Activated CD4-positive, alpha-beta memory T cell treated with anti-CD3 and anti-CD28 coated beads, Interleukin-2, amount 10 ng/mL, durations not matched to agents 7 days and 5 days (primary cell): ENCODE results near the gene PAX5. TPM values are rescaled to one million over a fixed set of nuclear protein-coding genes. Genes with fewer than 3 reads are reported as not detected.
A peak's percentile ranks its signal among the peaks of the same experiment; 100 is the strongest.
"Not testable (repeated sequence)": the region's sequence is repeated elsewhere in the genome, so short reads cannot be mapped to it uniquely, and the experiment has no call there.

Source experiments
- CTCF ChIA-PET: fragments of 350-600 bp; sonication (Branson Sonifier 250); formaldehyde crosslinking; loops from one replicate; lab custom pipeline; 2021; ENCODE audit warnings: antibody characterized with exemption, inconsistent platforms; lab: Charles Lee
- POLR2A ChIA-PET: fragments of 350-600 bp; sonication (Branson Sonifier 250); formaldehyde crosslinking; loops from one replicate; lab custom pipeline; 2021; ENCODE audit warnings: antibody characterized with exemption; lab: Charles Lee
- DNase-seq: peaks from one replicate; pipeline ENCODE4 v3.0.0-alpha.2; 2020
- H3K27ac Mint-ChIP-seq: one replicate; pipeline ENCODE4 v1.8.0; 2021; ENCODE audit warnings: mild to moderate bottlenecking, mixed read lengths
- H3K27me3 Mint-ChIP-seq: one replicate; pipeline ENCODE4 v1.8.0; 2021; ENCODE audit warnings: mixed read lengths
- H3K36me3 Mint-ChIP-seq: one replicate; pipeline ENCODE4 v1.8.0; 2021; ENCODE audit warnings: low read depth, mixed read lengths
- H3K4me1 Mint-ChIP-seq: one replicate; pipeline ENCODE4 v1.8.0; 2021; ENCODE audit warnings: mixed read lengths
- H3K4me3 Mint-ChIP-seq: one replicate; pipeline ENCODE4 v1.8.0; 2021; ENCODE audit warnings: mild to moderate bottlenecking, mixed read lengths
- H3K9me3 Mint-ChIP-seq: one replicate; pipeline ENCODE4 v1.8.0; 2021; ENCODE audit warnings: mixed read lengths
- total RNA-seq, 2 experiments: library from RNA; stranded (reverse); gene quantifications; one replicate each; pipeline ENCODE4 v1.2.3, GENCODE V29; 2021

Gene PAX5
- total RNA-seq, 2 experiments from 2014 or later = 0.05 to 0.15 TPM

DNA sequence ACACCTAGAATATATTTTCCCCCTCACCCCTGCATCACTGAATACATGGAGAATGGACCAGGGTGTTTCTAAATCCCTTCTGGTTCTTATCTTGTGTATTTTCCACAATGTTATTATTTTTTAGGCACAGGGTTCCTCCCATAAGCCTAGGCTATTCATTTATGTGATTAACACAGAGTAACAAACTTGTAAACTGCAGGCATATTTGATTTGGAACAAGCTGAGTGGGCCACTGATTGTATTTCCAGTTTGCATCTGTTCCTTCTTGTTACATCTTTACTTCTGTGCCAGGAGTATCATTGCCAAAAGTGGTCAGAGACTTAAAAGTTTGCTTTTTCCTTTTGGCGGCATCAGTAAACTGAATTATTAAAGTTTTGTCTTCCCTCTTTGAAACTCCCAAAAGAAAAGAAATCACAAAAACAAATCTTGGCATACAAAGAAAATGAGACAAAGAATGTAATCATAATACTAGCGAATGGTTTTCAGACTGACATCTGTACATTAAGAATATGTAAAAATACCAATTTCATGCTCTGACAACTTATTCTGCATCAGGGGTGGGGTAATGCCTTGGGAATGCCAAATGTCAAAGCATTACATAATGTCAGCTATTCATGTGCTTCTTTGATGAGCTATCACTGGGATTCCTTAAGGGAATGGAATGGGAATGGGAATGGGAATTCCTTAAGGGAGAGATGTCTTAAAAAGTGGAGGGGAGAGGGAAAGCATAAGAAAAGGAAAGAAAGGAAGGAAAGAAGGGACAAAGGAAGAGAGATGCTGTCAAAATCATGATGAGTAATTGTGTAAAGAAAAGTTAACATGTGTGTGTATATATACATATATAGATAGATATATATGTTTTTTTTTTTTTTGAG lies 22.2 kb upstream of the PAX5 start:
- Mint-ChIP-seq H3K4me3 (no peak overlapping the region), H3K27me3 (peaks cover 47% of the 10 kb centered on the region)

DNA sequence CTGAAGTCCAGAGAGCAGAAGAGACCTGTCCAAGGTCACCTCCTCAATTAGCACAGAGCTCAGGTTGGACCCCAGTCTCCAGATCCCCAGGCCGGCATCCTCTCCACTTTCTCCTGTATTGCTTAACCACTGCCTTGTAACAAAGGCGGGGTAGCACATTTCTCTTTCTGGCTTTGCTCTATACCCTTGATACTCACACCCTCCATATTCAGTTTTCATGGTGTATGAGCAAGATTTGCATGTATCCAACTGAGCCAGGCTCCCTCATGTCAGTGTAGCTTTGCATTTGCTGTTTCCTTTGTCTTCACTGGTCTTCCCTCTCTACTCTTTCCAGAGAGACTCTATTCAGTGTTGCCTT lies 20.3 kb upstream of the PAX5 start:
- H3K4me3 Mint-ChIP-seq, H3K4me1 Mint-ChIP-seq, H3K36me3 Mint-ChIP-seq, H3K27ac Mint-ChIP-seq, DNase-seq, CTCF ChIA-PET, H3K9me3 Mint-ChIP-seq: not testable (repeated sequence)
- H3K27me3 Mint-ChIP-seq = peaks cover 53% of the 10 kb centered on the region
- POLR2A ChIA-PET = interaction anchor here (0.7 kb wide), 1 partner anchor 46 kb away, joined by 3 read pairs; no protein-coding TSS in a partner anchor

More for the DNA sequence above, 22.2 kb upstream of the PAX5 start:
- no peak for DNase-seq
- ChIA-PET CTCF (no interaction called here), POLR2A (no interaction called here)
- Mint-ChIP-seq H3K4me1 (no peaks in the 10 kb centered on the region), H3K27ac (no peak overlapping the region), H3K9me3 (no peaks in the 10 kb centered on the region), H3K36me3 (no peaks in the 10 kb centered on the region)

DNA sequence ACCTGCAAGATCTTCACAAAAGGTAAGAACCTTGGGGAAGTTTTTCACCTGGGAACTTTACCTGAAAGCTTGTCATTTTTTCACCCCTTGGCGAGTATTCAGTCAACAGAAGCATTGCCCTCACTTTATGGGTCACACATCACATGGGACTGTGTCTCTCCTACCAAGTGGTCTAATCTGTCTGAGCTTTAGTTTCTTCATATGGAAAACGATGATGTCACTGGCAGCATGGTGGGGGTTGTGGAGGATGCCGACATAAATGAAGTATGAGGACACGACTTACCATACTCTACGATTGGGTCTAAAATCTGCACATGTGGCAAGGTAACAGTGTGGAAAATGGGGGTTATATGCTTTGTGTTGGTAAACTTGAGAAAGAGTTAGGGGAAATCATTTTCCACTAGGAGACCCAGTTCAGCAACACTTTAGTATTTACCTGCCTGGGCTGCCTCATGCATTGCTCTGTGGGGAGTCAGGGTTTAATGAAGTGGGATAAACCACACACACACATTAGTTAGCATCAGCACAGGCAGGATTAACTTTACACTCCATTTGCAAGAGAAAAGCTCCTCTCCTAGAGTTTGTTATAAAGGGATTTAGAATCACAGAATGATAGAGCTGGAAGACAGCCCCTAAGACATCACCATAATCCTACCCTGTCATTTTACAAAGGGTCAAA lies 19.8 kb upstream of the PAX5 start:
- Mint-ChIP-seq H3K4me1 (no peaks in the 10 kb centered on the region), H3K36me3 (no peaks in the 10 kb centered on the region), H3K27me3 (peaks cover 56% of the 10 kb centered on the region), H3K9me3 (no peaks in the 10 kb centered on the region), H3K27ac (no peak overlapping the region), H3K4me3 (no peak overlapping the region)
- POLR2A ChIA-PET = no interaction called here
- CTCF ChIA-PET = no interaction called here
- no peak for DNase-seq

DNA sequence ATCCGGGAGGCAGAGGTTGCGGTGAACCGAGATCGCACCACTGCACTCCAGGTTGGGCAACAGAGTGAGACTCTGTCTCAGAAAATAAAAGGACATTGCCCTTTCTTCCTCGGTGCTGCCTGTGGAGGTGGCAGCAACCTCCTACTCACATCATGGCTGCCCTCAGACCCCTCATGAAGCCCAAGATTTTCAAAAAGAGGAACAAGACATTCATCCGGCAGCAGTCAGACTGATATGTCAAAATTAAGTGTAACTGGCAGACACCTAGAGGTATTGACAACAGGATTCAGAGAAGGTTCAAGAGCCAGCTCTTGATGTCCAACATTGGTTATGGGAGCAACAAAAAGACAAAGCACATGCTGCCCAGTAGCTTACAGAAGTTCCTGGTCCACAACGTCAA lies 12.6 kb upstream of the PAX5 start:
- DNase-seq = no peak
- H3K27me3 Mint-ChIP-seq = peaks cover 50% of the 10 kb centered on the region
- ChIA-PET CTCF (no interaction called here), POLR2A (no interaction called here)
- no peaks in the 10 kb centered on the region for H3K36me3 Mint-ChIP-seq
- no peak overlapping the region for H3K4me3 Mint-ChIP-seq
- H3K4me1 Mint-ChIP-seq = no peaks in the 10 kb centered on the region
- H3K27ac Mint-ChIP-seq = no peak overlapping the region
- H3K9me3 Mint-ChIP-seq = no peaks in the 10 kb centered on the region

DNA sequence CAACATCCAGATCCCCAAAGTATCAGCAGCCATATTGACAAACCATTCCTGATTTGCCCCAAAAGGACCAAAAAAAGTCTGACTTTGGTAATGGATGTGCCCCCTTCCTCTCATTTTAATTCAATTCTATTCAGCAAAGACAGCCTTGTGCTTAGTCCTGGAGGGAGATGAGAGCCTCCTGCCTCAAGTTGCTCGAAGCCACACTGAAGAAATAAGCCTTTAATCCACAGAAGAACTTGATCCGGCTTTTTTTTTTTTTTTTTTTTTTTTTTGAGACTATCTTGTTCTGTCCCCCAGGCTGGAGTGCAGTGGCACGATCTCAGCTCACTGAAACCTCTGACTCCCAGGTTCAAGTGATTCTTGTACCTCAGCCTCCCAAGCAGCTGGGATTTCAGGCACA lies 8.4 kb upstream of the PAX5 start:
- no peak overlapping the region for H3K27ac Mint-ChIP-seq
- no peaks in the 10 kb centered on the region for H3K9me3 Mint-ChIP-seq

DNA sequence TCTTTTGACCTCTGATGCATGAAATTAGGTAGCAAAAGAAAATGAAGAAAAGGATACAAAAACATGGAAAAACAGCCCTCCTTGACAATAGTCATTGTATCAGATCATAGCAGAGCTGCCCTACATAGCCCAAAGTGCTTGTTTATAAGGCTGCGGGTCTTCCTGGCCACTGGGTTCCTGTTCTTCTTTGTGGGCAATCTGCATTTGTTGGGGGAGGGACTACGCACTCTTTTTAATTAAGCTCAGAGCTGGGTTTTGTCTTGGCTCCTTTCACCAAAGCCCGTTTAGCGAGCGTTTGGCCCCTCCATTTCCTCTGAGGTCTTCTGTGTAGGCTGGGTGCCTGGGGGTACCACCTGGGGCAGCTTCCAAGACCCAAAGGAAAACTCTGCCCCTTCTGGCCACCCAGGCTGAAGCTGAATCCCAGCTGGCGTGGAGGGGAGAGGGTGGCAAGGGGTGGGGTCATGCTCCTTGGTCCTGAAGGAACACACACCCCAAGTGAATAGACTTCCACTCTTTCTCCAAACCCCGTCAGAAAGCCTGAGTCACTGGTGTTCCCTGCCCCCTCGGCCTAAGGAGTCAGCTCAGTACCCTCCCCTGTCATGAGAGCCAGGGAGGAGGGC lies 6.5 kb upstream of the PAX5 start:
- Mint-ChIP-seq H3K9me3 (no peaks in the 10 kb centered on the region), H3K27ac (no peak overlapping the region), H3K27me3 (peaks cover 81% of the 10 kb centered on the region), H3K36me3 (peaks cover 12% of the 10 kb centered on the region), H3K4me3 (no peak overlapping the region), H3K4me1 (peaks cover 23% of the 10 kb centered on the region)
- CTCF ChIA-PET = interaction anchor here (1.2 kb wide), 1 partner anchor 35 kb away, joined by 3 read pairs; no protein-coding TSS in a partner anchor
- DNase-seq = no peak
- POLR2A ChIA-PET = no interaction called here

More for the DNA sequence above, 8.4 kb upstream of the PAX5 start:
- DNase-seq = no peak
- no peak overlapping the region for H3K4me3 Mint-ChIP-seq
- H3K4me1 Mint-ChIP-seq = peaks cover 7% of the 10 kb centered on the region
- POLR2A ChIA-PET = interaction anchor here (1.1 kb wide), 1 partner anchor 79 kb away, joined by 3 read pairs; no protein-coding TSS in a partner anchor
- no peaks in the 10 kb centered on the region for H3K36me3 Mint-ChIP-seq
- CTCF ChIA-PET = interaction anchor here (0.6 to 1.3 kb wide), 3 partner anchors 43 to 348 kb away, joined by 3 to 4 read pairs (median 3); no protein-coding TSS in a partner anchor
- H3K27me3 Mint-ChIP-seq = peaks cover 76% of the 10 kb centered on the region

DNA sequence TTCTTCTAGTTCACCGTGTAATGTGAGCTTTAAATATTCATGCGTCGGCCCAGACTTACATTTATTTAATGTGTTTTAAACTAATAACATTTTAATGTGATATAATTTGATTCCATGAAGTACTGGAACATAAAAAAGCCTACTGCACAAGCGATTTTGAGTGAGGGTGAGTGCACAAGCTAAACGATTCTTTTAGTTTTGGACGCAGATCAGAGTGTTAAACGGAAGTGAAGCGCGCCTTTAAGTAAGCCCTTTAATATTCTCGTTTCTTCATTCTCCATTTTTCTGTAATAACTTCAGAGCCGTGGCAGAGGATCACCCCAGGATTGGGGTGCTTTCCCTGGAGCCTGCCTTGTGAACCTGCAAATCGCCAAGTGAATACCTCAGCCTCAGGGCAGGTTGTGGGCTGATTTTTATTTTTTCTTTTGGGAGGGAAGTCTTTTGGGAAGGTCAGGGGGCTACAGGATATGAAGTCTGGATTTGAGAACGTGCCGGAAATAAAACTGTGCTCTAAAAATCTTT lies 4.9 kb upstream of the PAX5 start:
- no peak overlapping the region for H3K4me3 Mint-ChIP-seq
- H3K27me3 Mint-ChIP-seq = peaks cover 86% of the 10 kb centered on the region
- ChIA-PET POLR2A (no interaction called here), CTCF (no interaction called here)
- H3K4me1 Mint-ChIP-seq = peaks cover 35% of the 10 kb centered on the region
- no peak overlapping the region for H3K27ac Mint-ChIP-seq
- DNase-seq = no peak
- peaks cover 12% of the 10 kb centered on the region for H3K36me3 Mint-ChIP-seq
- H3K9me3 Mint-ChIP-seq = no peaks in the 10 kb centered on the region

DNA sequence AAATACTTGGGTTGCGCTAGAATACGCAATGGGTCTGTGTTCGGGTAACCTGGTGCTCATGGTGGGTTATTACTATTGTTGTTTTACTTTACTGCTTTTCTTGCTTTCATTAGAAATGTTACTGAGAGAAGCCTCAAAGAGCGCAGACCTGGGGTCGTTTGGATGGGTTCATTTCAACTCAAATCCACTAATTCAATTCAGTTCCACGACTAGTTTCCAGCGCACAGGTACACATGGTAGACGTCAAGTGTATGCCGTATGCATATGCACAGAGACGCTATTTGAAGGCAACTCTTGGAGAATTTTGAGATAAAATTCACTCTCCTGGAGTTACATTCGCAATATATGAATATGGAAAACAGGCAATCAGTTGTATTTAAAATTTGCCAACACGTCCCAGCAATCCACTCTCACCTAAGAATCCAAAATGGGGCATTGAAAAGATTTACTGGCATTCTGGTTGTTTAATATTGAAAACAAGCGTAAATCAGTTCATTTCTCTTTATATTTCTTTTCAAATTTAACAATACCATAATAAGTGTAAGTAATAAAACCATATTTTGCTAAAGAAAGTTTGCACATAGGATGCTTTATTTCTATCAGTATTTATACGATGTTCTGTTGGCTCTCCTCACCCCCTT lies 4.4 kb upstream of the PAX5 start:
- no peak for DNase-seq
- Mint-ChIP-seq H3K9me3 (no peaks in the 10 kb centered on the region), H3K4me3 (peak overlapping the region; percentile 42), H3K36me3 (peaks cover 12% of the 10 kb centered on the region), H3K4me1 (peaks cover 39% of the 10 kb centered on the region), H3K27ac (no peak overlapping the region), H3K27me3 (peaks cover 86% of the 10 kb centered on the region)
- CTCF ChIA-PET = no interaction called here
- POLR2A ChIA-PET = interaction anchor here (1.2 to 1.7 kb wide), 2 partner anchors 12 to 42 kb away, joined by 5 to 9 read pairs; no protein-coding TSS in a partner anchor

DNA sequence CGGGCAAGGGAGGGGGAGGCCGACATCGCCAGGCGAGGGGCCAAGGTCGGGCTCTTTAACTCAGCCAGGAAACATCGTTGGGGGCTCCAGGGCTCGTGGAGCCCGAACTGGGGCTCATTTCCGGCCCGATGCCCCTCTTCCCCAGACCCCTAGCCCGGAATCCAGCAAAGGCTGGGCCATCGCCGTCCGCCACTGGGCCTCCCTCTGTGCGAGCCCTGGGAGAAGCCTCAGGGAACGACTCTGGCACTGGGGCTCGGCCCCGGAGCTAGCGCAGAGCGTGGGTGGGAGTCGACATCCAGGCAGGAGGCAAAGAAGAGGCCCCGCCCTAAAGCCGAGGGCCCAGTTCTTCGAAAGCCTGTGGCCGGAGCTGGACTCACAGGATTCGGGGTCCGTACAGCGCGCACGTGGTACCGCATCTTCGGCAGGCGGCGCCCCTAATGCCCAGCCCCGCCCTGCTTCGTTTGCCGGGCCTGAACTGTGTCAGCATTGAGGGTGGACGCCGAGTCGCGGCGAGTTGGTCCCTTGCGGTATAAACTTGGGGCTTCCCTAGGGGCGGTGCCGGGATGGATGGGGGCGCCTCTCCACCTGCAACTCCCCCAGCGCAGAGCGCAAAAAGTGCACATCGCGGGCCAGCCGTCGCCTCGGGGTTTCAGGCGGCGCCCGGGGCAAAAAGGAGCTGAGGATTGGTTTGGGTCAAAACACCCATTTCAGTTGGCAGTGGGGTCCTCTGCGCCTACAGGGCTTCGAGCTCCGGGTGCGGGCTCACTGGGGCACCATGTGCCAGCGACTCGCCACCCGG lies 3.6 kb upstream of the PAX5 start:
- DNase-seq = no peak
- H3K4me1 Mint-ChIP-seq = peaks cover 40% of the 10 kb centered on the region
- H3K4me3 Mint-ChIP-seq = peak overlapping the region; percentile 83
- H3K9me3 Mint-ChIP-seq = no peaks in the 10 kb centered on the region
- peaks cover 12% of the 10 kb centered on the region for H3K36me3 Mint-ChIP-seq
- H3K27me3 Mint-ChIP-seq = peaks cover 87% of the 10 kb centered on the region
- no peak overlapping the region for H3K27ac Mint-ChIP-seq
- CTCF ChIA-PET = interaction anchor here (1.1 to 1.4 kb wide), 2 partner anchors 11 to 293 kb away, joined by 4 to 5 read pairs; no protein-coding TSS in a partner anchor
- POLR2A ChIA-PET = interaction anchor here (1.2 to 1.8 kb wide), 5 partner anchors 10 to 83 kb away, joined by 5 to 9 read pairs (median 5); partner anchors contain the start of gene ZCCHC7

DNA sequence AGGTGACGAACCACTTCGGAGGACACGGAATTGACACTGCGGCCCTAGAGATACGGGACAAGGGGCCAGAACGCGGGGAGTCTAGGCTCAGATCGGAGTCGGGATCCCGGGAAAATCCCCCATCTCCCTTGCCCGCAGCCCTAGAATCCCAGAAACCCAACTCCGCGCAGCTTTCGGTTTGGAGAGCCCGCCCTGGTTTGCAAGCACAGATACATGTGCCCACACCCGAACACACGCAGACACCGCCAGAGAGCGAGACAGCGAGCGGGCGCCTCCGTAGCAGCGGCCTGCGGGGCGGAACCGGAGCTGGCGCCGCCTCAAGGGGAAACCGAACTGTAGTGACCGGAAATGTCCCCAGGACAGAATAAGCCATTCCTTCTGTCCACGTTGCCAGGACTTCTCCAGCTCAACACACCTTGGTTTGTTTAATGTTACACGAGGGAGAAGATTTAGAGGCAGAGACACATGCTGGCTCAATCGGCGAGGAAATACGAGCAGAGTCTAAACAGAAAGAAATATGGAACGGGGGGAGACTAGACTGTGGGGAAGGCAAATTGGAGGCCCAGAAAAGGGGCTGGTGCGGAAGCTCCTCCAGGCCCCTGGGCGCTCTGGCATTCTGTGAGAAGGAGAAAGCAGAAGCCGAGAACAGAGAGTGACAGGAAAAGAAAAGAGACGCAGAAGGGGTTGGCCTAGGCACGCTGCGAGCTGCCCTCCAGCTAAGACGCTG lies 2.9 kb upstream of the PAX5 start:
- peaks cover 12% of the 10 kb centered on the region for H3K36me3 Mint-ChIP-seq
- CTCF ChIA-PET = interaction anchor here (1.1 to 1.4 kb wide), 2 partner anchors 10 to 293 kb away, joined by 4 to 5 read pairs; no protein-coding TSS in a partner anchor

DNA sequence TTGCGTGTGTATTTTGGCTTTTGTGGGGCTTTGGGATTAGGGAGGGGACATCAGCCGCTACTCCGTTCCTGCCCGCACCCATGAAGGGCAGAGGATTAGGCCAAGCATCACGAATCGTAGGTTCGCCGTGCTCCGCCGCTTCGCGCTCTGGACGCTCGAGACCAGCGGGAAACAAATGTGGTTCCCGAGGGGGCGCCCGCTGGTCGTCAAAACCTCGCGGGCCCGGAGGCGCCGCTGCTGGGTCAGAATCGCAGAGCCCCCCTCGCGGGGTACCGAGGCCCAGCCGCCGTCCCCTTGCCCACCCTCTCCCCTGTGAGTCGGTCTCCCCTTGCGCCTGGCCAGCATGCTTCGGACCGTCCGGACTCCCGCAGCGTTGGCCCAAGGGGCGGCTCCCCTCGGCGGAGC lies 2.3 kb upstream of the PAX5 start:
- Mint-ChIP-seq H3K27me3 (peaks cover 93% of the 10 kb centered on the region), H3K4me3 (peak overlapping the region; percentile 83), H3K36me3 (peaks cover 12% of the 10 kb centered on the region), H3K9me3 (no peaks in the 10 kb centered on the region), H3K4me1 (peaks cover 40% of the 10 kb centered on the region), H3K27ac (peak overlapping the region; percentile 32)
- ChIA-PET CTCF (interaction anchor here (1.1 to 1.4 kb wide), 2 partner anchors 10 to 294 kb away, joined by 4 to 5 read pairs; no protein-coding TSS in a partner anchor), POLR2A (interaction anchor here (1.6 to 1.8 kb wide), 3 partner anchors 10 to 84 kb away, joined by 5 to 9 read pairs (median 7); partner anchors contain the start of gene ZCCHC7)
- no peak for DNase-seq

More for the DNA sequence above, 2.9 kb upstream of the PAX5 start:
- H3K9me3 Mint-ChIP-seq = no peaks in the 10 kb centered on the region
- H3K27ac Mint-ChIP-seq = no peak overlapping the region
- DNase-seq = peak; percentile 46
- peaks cover 40% of the 10 kb centered on the region for H3K4me1 Mint-ChIP-seq
- peaks cover 93% of the 10 kb centered on the region for H3K27me3 Mint-ChIP-seq
- H3K4me3 Mint-ChIP-seq = peak overlapping the region; percentile 83
- POLR2A ChIA-PET = interaction anchor here (1.2 to 1.8 kb wide), 5 partner anchors 9 to 84 kb away, joined by 5 to 9 read pairs (median 5); partner anchors contain the start of gene ZCCHC7
